SK-N-SH treated with all-trans-retinoic acid at 6 μM for 48 hours (cell line): ENCODE results near the gene SERPINA3.

Experiments used
- ATAC-seq: fragments of 200-7000 bp; cut with Tn5 transposase; 3 replicates; pipeline ENCODE4 v1.9.1; 2020; ENCODE audit warnings: mild to moderate bottlenecking, moderate library complexity
- ARNTL ChIP-seq: fragments of 450-650 bp; formaldehyde crosslinking; IDR thresholded peaks from 2 replicates; pipeline ENCODE4 v1.5.0; 2020; ENCODE audit warnings: low read depth, mild to moderate bottlenecking, moderate library complexity, borderline replicate concordance
- BACH2 ChIP-seq: fragments of 250-450 bp; sonication (Bioruptor Pico); IDR thresholded peaks from 2 replicates; pipeline ENCODE4 v1.9.0; 2021; ENCODE audit warnings: mild to moderate bottlenecking, borderline replicate concordance
- CSDC2 ChIP-seq: fragments of 250-450 bp; sonication (Bioruptor Pico); IDR thresholded peaks from 2 replicates; pipeline ENCODE4 v1.5.0; 2020; ENCODE audit warnings: mild to moderate bottlenecking, moderate library complexity
- ESRRG ChIP-seq: fragments of 250-450 bp; sonication (Bioruptor Pico); IDR thresholded peaks from 2 replicates; pipeline ENCODE4 v1.6.1; 2021; ENCODE audit warnings: mild to moderate bottlenecking
- GLIS3 ChIP-seq: fragments of 250-450 bp; sonication (Bioruptor Pico); IDR thresholded peaks from 2 replicates; pipeline ENCODE4 v1.5.0; 2020; ENCODE audit warnings: mild to moderate bottlenecking, moderate library complexity
- ISL1 ChIP-seq: fragments of 250-450 bp; sonication (Bioruptor Pico); IDR thresholded peaks from 2 replicates; pipeline ENCODE4 v2.1.2; 2022; ENCODE audit warnings: mild to moderate bottlenecking, moderate library complexity
- OSR1 ChIP-seq: fragments of 250-450 bp; sonication (Bioruptor Pico); IDR thresholded peaks from 2 replicates; pipeline ENCODE4 v1.8.0; 2022; ENCODE audit warnings: moderate library complexity, mild to moderate bottlenecking, inconsistent platforms
- PPARA ChIP-seq: fragments of 250-450 bp; sonication (Bioruptor Pico); IDR thresholded peaks from 2 replicates; pipeline ENCODE4 v1.5.0; 2020; ENCODE audit warnings: mild to moderate bottlenecking, borderline replicate concordance
- RARB ChIP-seq: fragments of 250-450 bp; sonication (Bioruptor Pico); IDR thresholded peaks from 2 replicates; pipeline ENCODE4 v1.8.0; 2021; ENCODE audit warnings: mild to moderate bottlenecking, moderate library complexity
- SNAI2 ChIP-seq: fragments of 250-450 bp; sonication (Bioruptor Pico); IDR thresholded peaks from 2 replicates; pipeline ENCODE4 v1.5.0; 2020; ENCODE audit warnings: mild to moderate bottlenecking, moderate library complexity
- TCF4 ChIP-seq: fragments of 250-450 bp; sonication (Bioruptor Pico); IDR thresholded peaks from 2 replicates; pipeline ENCODE4 v1.8.0; 2021; ENCODE audit warnings: mild to moderate bottlenecking, moderate library complexity, borderline replicate concordance
- TOX ChIP-seq: fragments of 250-450 bp; sonication (Bioruptor Pico); IDR thresholded peaks from 2 replicates; pipeline ENCODE4 v1.8.0; 2021; ENCODE audit warnings: mild to moderate bottlenecking, moderate library complexity, borderline replicate concordance
- ZC3H10 ChIP-seq: fragments of 250-450 bp; sonication (Bioruptor Pico); IDR thresholded peaks from 2 replicates; pipeline ENCODE4 v1.5.1; 2021; ENCODE audit warnings: mild to moderate bottlenecking, moderate library complexity
- ZFP3 ChIP-seq: fragments of 250-450 bp; sonication (Bioruptor Pico); IDR thresholded peaks from 2 replicates; pipeline ENCODE4 v1.5.0; 2020; ENCODE audit warnings: mild to moderate bottlenecking, moderate library complexity
- ZFP30 ChIP-seq: fragments of 450-650 bp; formaldehyde crosslinking; IDR thresholded peaks from 2 replicates; pipeline ENCODE4 v1.5.0; 2022; ENCODE audit warnings: mild to moderate bottlenecking, moderate library complexity
- ZNF565 ChIP-seq: fragments of 450-650 bp; formaldehyde crosslinking; conservative IDR thresholded peaks from 2 replicates; pipeline ENCODE4 v1.5.0; 2020; ENCODE audit warnings: low read depth, mild to moderate bottlenecking, moderate library complexity
- ZNF70 ChIP-seq: fragments of 450-650 bp; formaldehyde crosslinking; IDR thresholded peaks from 2 replicates; pipeline ENCODE4 v1.5.0; 2020; ENCODE audit warnings: mild to moderate bottlenecking, moderate library complexity
- ZNF8 ChIP-seq: fragments of 450-650 bp; formaldehyde crosslinking; IDR thresholded peaks from 2 replicates; pipeline ENCODE4 v1.5.0; 2020; ENCODE audit warnings: mild to moderate bottlenecking, moderate library complexity
- TF ChIP-seq, protein P1 (sequence below): fragments of 250-450 bp; sonication (Bioruptor Pico); IDR thresholded peaks from 2 replicates; pipeline ENCODE4 v1.5.1; 2020; ENCODE audit warnings: low read depth, mild to moderate bottlenecking, moderate library complexity
- TF ChIP-seq, protein P2 (sequence below): fragments of 250-450 bp; sonication (Bioruptor Pico); IDR thresholded peaks from 2 replicates; pipeline ENCODE4 v1.5.0; 2020; ENCODE audit warnings: mild to moderate bottlenecking, moderate library complexity
- TF ChIP-seq, protein P3 (sequence below): fragments of 250-450 bp; sonication (Bioruptor Pico); IDR thresholded peaks from 2 replicates; pipeline ENCODE4 v1.8.0; 2020; ENCODE audit warnings: mild to moderate bottlenecking, moderate library complexity, borderline replicate concordance
- TF ChIP-seq, protein P4 (sequence below): fragments of 250-450 bp; sonication (Bioruptor Pico); IDR thresholded peaks from 2 replicates; pipeline ENCODE4 v1.8.0; 2021; ENCODE audit warnings: low read depth, mild to moderate bottlenecking, moderate library complexity, borderline replicate concordance
- TF ChIP-seq, protein P5 (sequence below): fragments of 250-450 bp; sonication (Bioruptor Pico); IDR thresholded peaks from 2 replicates; pipeline ENCODE4 v1.5.1; 2021; ENCODE audit warnings: mild to moderate bottlenecking, moderate library complexity

SERPINA3 gene

DNA sequence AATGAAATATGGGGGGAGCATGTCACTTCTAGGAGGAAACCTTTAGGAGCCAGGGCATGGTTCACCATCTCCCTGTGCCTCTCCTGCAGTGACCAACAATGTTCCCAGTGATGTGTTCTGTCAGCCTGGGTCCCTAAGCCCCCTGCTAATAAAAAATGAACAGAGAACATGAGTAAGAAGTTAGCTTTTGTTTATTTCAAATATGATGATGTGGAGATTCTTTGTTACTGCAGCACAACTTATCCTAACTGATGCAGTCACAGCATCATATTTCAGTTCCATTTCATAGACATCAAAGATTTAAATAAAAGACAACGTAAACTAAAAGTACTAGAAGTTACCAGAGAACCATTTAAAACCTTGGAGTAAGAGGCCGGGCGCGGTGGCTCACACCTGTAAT is 43.9 kb downstream of the SERPINA3 start:
- ATAC-seq = no peak
- TF ChIP-seq ZFP3 (no peak), ISL1 (CRISPR knock-in tag) (no peak), ZC3H10 (CRISPR knock-in tag) (no peak), ESRRG (CRISPR knock-in tag) (no peak), PPARA (CRISPR knock-in tag) (no peak), TCF4 (CRISPR knock-in tag) (no peak), ZFP30 (CRISPR knock-in tag) (no peak), ARNTL (no peak), BACH2 (CRISPR knock-in tag) (no peak), SNAI2 (CRISPR knock-in tag) (no peak), CSDC2 (CRISPR knock-in tag) (no peak)
- TF ChIP-seq, protein P1, sequence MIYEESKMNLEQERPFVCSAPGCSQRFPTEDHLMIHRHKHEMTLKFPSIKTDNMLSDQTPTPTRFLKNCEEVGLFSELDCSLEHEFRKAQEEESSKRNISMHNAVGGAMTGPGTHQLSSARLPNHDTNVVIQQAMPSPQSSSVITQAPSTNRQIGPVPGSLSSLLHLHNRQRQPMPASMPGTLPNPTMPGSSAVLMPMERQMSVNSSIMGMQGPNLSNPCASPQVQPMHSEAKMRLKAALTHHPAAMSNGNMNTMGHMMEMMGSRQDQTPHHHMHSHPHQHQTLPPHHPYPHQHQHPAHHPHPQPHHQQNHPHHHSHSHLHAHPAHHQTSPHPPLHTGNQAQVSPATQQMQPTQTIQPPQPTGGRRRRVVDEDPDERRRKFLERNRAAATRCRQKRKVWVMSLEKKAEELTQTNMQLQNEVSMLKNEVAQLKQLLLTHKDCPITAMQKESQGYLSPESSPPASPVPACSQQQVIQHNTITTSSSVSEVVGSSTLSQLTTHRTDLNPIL (CRISPR knock-in tag) = no peak
- TF ChIP-seq, protein P2, sequence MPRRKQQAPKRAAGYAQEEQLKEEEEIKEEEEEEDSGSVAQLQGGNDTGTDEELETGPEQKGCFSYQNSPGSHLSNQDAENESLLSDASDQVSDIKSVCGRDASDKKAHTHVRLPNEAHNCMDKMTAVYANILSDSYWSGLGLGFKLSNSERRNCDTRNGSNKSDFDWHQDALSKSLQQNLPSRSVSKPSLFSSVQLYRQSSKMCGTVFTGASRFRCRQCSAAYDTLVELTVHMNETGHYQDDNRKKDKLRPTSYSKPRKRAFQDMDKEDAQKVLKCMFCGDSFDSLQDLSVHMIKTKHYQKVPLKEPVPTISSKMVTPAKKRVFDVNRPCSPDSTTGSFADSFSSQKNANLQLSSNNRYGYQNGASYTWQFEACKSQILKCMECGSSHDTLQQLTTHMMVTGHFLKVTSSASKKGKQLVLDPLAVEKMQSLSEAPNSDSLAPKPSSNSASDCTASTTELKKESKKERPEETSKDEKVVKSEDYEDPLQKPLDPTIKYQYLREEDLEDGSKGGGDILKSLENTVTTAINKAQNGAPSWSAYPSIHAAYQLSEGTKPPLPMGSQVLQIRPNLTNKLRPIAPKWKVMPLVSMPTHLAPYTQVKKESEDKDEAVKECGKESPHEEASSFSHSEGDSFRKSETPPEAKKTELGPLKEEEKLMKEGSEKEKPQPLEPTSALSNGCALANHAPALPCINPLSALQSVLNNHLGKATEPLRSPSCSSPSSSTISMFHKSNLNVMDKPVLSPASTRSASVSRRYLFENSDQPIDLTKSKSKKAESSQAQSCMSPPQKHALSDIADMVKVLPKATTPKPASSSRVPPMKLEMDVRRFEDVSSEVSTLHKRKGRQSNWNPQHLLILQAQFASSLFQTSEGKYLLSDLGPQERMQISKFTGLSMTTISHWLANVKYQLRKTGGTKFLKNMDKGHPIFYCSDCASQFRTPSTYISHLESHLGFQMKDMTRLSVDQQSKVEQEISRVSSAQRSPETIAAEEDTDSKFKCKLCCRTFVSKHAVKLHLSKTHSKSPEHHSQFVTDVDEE (CRISPR knock-in tag) = no peak

DNA sequence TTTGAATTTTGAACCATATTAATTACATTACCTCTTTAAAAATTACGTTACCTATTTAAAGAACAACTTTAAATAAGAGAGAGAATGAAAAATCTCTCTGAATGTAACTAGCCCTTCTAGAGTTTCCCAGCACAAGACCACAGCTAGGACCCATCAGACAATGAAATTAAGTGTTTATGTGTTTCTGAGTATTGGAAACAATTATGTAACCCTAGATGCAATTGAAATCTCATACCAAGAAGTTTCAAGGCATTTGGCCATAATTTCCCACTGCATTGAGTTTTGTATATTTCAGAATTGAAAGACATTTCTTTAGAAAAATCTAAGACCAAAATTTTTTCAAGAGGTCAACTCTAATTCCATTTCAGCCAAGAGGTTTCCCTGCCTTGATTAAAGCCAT is 47.1 kb downstream of the SERPINA3 start:
- ATAC-seq = no peak
- TF ChIP-seq PPARA (CRISPR knock-in tag) = no peak

DNA sequence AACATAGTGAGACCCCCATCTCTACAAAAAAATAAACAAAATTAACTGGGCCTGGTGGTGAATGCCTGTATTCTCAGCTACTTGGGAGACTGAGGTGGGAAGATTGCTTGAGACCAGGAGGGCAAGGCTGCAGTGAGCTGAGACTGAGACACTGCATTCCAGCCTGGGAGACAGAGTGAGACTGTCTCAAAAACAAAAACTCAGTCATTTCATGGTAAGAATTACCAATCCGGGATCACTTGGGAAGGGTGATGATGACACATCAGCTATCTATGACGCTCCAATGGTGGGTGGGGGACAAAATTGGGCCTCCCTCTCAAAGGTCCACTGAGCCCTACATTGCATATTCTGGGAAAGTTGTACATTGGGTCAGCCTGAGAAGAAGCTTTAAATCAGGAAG is 47.7 kb downstream of the SERPINA3 start:
- no peak for TF ChIP-seq GLIS3 (CRISPR knock-in tag)
- no peak for TF ChIP-seq ESRRG (CRISPR knock-in tag)
- no peak for TF ChIP-seq ZNF565 (CRISPR knock-in tag)
- TF ChIP-seq SNAI2 (CRISPR knock-in tag) = no peak
- no peak for ATAC-seq

DNA sequence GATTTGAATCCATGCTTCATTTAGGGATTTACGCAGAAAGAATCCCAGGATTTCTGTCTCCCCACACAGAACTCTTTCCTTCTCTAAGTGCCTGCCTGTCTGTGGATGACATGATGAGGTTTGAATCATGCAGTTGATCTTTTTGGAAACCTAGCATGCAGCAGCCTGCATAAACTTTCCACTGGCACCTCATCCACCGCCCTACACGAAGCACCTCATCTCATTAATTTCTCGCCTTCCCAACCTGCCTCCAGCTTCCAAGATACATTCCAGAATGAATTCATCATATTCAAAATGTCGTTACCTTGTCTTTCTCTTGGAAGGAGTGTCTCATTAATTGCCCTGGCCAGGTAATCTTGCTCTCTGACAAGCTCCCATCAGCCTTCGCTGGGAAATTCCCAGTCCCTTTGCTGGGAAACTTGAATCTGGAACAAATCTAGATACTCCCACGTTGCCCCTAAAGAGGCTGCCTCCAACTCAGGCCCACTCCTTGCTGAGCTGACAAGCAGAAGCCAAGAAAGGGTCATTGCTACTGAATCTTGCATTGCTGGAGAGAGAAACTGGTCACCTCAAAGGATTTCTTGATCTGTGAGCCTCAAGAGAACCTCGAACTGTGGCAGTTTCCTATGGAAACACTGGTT is 48.2 kb downstream of the SERPINA3 start:
- no peak for ATAC-seq
- TF ChIP-seq ZNF8 (CRISPR knock-in tag) = no peak
- no peak for TF ChIP-seq SNAI2 (CRISPR knock-in tag)
- TF ChIP-seq ZFP30 (CRISPR knock-in tag) = no peak
- TF ChIP-seq, protein P3, sequence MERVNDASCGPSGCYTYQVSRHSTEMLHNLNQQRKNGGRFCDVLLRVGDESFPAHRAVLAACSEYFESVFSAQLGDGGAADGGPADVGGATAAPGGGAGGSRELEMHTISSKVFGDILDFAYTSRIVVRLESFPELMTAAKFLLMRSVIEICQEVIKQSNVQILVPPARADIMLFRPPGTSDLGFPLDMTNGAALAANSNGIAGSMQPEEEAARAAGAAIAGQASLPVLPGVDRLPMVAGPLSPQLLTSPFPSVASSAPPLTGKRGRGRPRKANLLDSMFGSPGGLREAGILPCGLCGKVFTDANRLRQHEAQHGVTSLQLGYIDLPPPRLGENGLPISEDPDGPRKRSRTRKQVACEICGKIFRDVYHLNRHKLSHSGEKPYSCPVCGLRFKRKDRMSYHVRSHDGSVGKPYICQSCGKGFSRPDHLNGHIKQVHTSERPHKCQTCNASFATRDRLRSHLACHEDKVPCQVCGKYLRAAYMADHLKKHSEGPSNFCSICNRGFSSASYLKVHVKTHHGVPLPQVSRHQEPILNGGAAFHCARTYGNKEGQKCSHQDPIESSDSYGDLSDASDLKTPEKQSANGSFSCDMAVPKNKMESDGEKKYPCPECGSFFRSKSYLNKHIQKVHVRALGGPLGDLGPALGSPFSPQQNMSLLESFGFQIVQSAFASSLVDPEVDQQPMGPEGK (CRISPR knock-in tag) = no peak
- no peak for TF ChIP-seq OSR1 (CRISPR knock-in tag)
- no peak for TF ChIP-seq ISL1 (CRISPR knock-in tag)
- no peak for TF ChIP-seq ZNF565 (CRISPR knock-in tag)
- TF ChIP-seq, protein P1 (CRISPR knock-in tag) = no peak
- TF ChIP-seq, protein P4, sequence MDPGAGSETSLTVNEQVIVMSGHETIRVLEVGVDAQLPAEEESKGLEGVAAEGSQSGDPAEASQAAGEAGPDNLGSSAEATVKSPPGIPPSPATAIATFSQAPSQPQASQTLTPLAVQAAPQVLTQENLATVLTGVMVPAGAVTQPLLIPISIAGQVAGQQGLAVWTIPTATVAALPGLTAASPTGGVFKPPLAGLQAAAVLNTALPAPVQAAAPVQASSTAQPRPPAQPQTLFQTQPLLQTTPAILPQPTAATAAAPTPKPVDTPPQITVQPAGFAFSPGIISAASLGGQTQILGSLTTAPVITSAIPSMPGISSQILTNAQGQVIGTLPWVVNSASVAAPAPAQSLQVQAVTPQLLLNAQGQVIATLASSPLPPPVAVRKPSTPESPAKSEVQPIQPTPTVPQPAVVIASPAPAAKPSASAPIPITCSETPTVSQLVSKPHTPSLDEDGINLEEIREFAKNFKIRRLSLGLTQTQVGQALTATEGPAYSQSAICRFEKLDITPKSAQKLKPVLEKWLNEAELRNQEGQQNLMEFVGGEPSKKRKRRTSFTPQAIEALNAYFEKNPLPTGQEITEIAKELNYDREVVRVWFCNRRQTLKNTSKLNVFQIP (CRISPR knock-in tag) = no peak
- TF ChIP-seq, protein P5, sequence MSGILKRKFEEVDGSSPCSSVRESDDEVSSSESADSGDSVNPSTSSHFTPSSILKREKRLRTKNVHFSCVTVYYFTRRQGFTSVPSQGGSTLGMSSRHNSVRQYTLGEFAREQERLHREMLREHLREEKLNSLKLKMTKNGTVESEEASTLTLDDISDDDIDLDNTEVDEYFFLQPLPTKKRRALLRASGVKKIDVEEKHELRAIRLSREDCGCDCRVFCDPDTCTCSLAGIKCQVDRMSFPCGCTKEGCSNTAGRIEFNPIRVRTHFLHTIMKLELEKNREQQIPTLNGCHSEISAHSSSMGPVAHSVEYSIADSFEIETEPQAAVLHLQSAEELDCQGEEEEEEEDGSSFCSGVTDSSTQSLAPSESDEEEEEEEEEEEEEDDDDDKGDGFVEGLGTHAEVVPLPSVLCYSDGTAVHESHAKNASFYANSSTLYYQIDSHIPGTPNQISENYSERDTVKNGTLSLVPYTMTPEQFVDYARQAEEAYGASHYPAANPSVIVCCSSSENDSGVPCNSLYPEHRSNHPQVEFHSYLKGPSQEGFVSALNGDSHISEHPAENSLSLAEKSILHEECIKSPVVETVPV = no peak
- TF ChIP-seq TOX (CRISPR knock-in tag) = no peak
- TF ChIP-seq, protein P2 (CRISPR knock-in tag) = no peak
- TF ChIP-seq ZNF70 (CRISPR knock-in tag) = no peak
- no peak for TF ChIP-seq ZFP3
- no peak for TF ChIP-seq ESRRG (CRISPR knock-in tag)
- no peak for TF ChIP-seq BACH2 (CRISPR knock-in tag)
- TF ChIP-seq RARB (CRISPR knock-in tag) = no peak
